ENCODE measurements around the gene TMEM181. TPM values are rescaled to one million over a fixed set of nuclear protein-coding genes. Genes with fewer than 3 reads are reported as not detected.

The TMEM181 gene
- total RNA-seq, 2 donors from 2014 or later = 21.2 to 21.8 TPM

GRCh38 chr6:158545043-158545966 is 14.6 kb upstream of the TMEM181 start:
- Mint-ChIP-seq H3K4me1 (no peaks in the 10 kb centered on the region), H3K27ac (no peak overlapping the region), H3K36me3 (ENCODE audit: low read depth) (peaks cover 2% of the 10 kb centered on the region), H3K4me3 (no peak overlapping the region), H3K27me3 (ENCODE audit: insufficient read depth) (peaks cover 3% of the 10 kb centered on the region), H3K9me3 (no peaks in the 10 kb centered on the region)
- no peak for TF ChIP-seq CTCF (conservative IDR thresholded peaks at IDR 0.05)
- Histone ChIP-seq H3K4me3 (ENCODE audit: low read length) (no peak overlapping the region), H3K36me3 (ENCODE audit: control insufficient read depth, insufficient read depth, low read length) (no peaks in the 10 kb centered on the region), H3K4me1 (ENCODE audit: control insufficient read depth, insufficient read depth, low read length) (no peaks in the 10 kb centered on the region), H3K27me3 (ENCODE audit: control insufficient read depth, insufficient read depth, low read length, poor library complexity, severe bottlenecking) (no peaks in the 10 kb centered on the region), H3K9me3 (ENCODE audit: control insufficient read depth, low read length) (no peaks in the 10 kb centered on the region), H3K9ac (ENCODE audit: extremely low read depth, low read length, poor library complexity, severe bottlenecking) (no peak overlapping the region), H3K27ac (ENCODE audit: low read depth, low read length) (no peak overlapping the region)
- no peak for DNase-seq
- WGBS, 2 experiments (ENCODE audit: insufficient coverage in 1 of 2, insufficient read length in 1 of 2) = 90 to 91% methylated on average over 23 to 30 of the region's 30 CpGs

GRCh38 chr6:158548418-158549161 is 11.3 kb upstream of the TMEM181 start:
- H3K27me3 ChIP-seq (ENCODE audit: control insufficient read depth, insufficient read depth, low read length, poor library complexity, severe bottlenecking) = no peaks in the 10 kb centered on the region
- Mint-ChIP-seq H3K9me3 (no peaks in the 10 kb centered on the region), H3K27ac (no peak overlapping the region), H3K36me3 (ENCODE audit: low read depth) (peaks cover 2% of the 10 kb centered on the region), H3K4me3 (no peak overlapping the region), H3K27me3 (ENCODE audit: insufficient read depth) (peaks cover 3% of the 10 kb centered on the region), H3K4me1 (peaks cover 6% of the 10 kb centered on the region)
- no peaks in the 10 kb centered on the region for H3K9me3 ChIP-seq (ENCODE audit: control insufficient read depth, low read length)
- WGBS, 2 experiments (ENCODE audit: insufficient coverage in 1 of 2, insufficient read length in 1 of 2) = 90 to 97% methylated on average over 8 to 9 of the region's 9 CpGs
- DNase-seq = no peak
- H3K27ac ChIP-seq (ENCODE audit: low read depth, low read length) = no peak overlapping the region
- TF ChIP-seq CTCF (conservative IDR thresholded peaks at IDR 0.05) = no peak
- H3K4me1 ChIP-seq (ENCODE audit: control insufficient read depth, insufficient read depth, low read length) = no peaks in the 10 kb centered on the region
- H3K36me3 ChIP-seq (ENCODE audit: control insufficient read depth, insufficient read depth, low read length) = no peaks in the 10 kb centered on the region
- H3K9ac ChIP-seq (ENCODE audit: extremely low read depth, low read length, poor library complexity, severe bottlenecking) = no peak overlapping the region
- H3K4me3 ChIP-seq (ENCODE audit: low read length) = no peak overlapping the region

- Histone ChIP-seq H3K27me3 (ENCODE audit: control insufficient read depth, insufficient read depth, low read length, poor library complexity, severe bottlenecking) (no peaks in the 10 kb centered on the region), H3K27ac (ENCODE audit: low read depth, low read length) (no peak overlapping the region), H3K4me1 (ENCODE audit: control insufficient read depth, insufficient read depth, low read length) (no peaks in the 10 kb centered on the region), H3K36me3 (ENCODE audit: control insufficient read depth, insufficient read depth, low read length) (no peaks in the 10 kb centered on the region), H3K9me3 (ENCODE audit: control insufficient read depth, low read length) (no peaks in the 10 kb centered on the region), H3K9ac (ENCODE audit: extremely low read depth, low read length, poor library complexity, severe bottlenecking) (no peak overlapping the region), H3K4me3 (ENCODE audit: low read length) (no peak overlapping the region)
- H3K4me1 Mint-ChIP-seq = peaks cover 10% of the 10 kb centered on the region
- H3K9me3 Mint-ChIP-seq = no peaks in the 10 kb centered on the region
- no peak overlapping the region for H3K4me3 Mint-ChIP-seq
- 74 to 84% methylated on average over 5 to 6 of the region's 6 CpGs for WGBS, 2 experiments (ENCODE audit: insufficient coverage in 1 of 2, insufficient read length in 1 of 2)
- no peak for DNase-seq
- no peaks in the 10 kb centered on the region for H3K36me3 Mint-ChIP-seq (ENCODE audit: low read depth)
- no peak overlapping the region for H3K27ac Mint-ChIP-seq
- H3K27me3 Mint-ChIP-seq (ENCODE audit: insufficient read depth) = peaks cover 7% of the 10 kb centered on the region
- no peak for TF ChIP-seq CTCF (conservative IDR thresholded peaks at IDR 0.05)
These were observed 7.7 kb upstream of the TMEM181 start for GRCh38 chr6:158552055-158552795.

All from endodermal cell (in vitro differentiated cells).